Naive thymus-derived CD4-positive, alpha-beta T cell (primary cell): ENCODE measurements around the gene FNIP1. TPM values are rescaled to one million over a fixed set of nuclear protein-coding genes. Genes with fewer than 3 reads are reported as not detected.
"Not testable (repeated sequence)": the region's sequence is repeated elsewhere in the genome, so short reads cannot be mapped to it uniquely, and the experiment has no call there.

ENCODE experiments used
- ATAC-seq: fragments of 150-1000 bp; cut with Tn5 transposase; 2 replicates; pipeline ENCODE4 v1.10.0; 2021; ENCODE audit warnings: mild to moderate bottlenecking, moderate library complexity
- CTCF ChIA-PET: fragments of 350-600 bp; sonication (Branson Sonifier 250); formaldehyde crosslinking; loops from one replicate; lab custom pipeline; 2021; ENCODE audit warnings: antibody characterized with exemption; lab: Charles Lee
- POLR2A ChIA-PET: fragments of 350-600 bp; sonication (Branson Sonifier 250); formaldehyde crosslinking; loops from one replicate; lab custom pipeline; 2021; ENCODE audit warnings: antibody characterized with exemption, inconsistent platforms; lab: Charles Lee
- DNase-seq, 9 donors: peaks; one replicate each; pipeline versions ENCODE4 v3.0.0 to v3.0.0-alpha.2; 2020 to 2022; ENCODE audit warnings: mixed read lengths in 1 of 9
- H3K27ac ChIP-seq: one replicate; pipeline ENCODE4 v1.7.0; 2013; ENCODE audit warnings: mild to moderate bottlenecking, low read depth, low read length, moderate library complexity
- H3K27me3 ChIP-seq, 2 donors: one replicate each; pipeline ENCODE4 v1.7.0; 2013; ENCODE audit warnings: low read length in 2 of 2, mild to moderate bottlenecking in 2 of 2, moderate library complexity in 2 of 2; ENCODE audit not compliant: control insufficient read depth in 2 of 2, insufficient read depth in 2 of 2
- H3K36me3 ChIP-seq, 3 experiments: 1 replicate in 2 of 3; 2 replicates in 1 of 3; pipeline ENCODE4 v1.7.0; 2013; ENCODE audit warnings: low read length in 3 of 3, mild to moderate bottlenecking in 3 of 3, moderate library complexity in 1 of 3; ENCODE audit not compliant: insufficient read depth in 3 of 3, control insufficient read depth in 2 of 3
- H3K4me1 ChIP-seq, 2 donors: one replicate each; pipeline ENCODE4 v1.7.0; 2013; ENCODE audit warnings: low read length in 2 of 2, mild to moderate bottlenecking in 2 of 2, moderate library complexity in 1 of 2; ENCODE audit not compliant: control insufficient read depth in 2 of 2, insufficient read depth in 2 of 2
- H3K4me3 ChIP-seq: 2 replicates; pipeline ENCODE4 v1.7.0; 2013; ENCODE audit warnings: mild to moderate bottlenecking, low read length
- H3K9me3 ChIP-seq, 3 experiments: 1 replicate in 2 of 3; 2 replicates in 1 of 3; pipeline ENCODE4 v1.7.0; 2013; ENCODE audit warnings: low read length in 3 of 3; ENCODE audit not compliant: control insufficient read depth in 2 of 3
- H3K27ac Mint-ChIP-seq, 9 donors: one replicate each; pipeline ENCODE4 v1.8.0; 2020 to 2022; ENCODE audit warnings: mixed read lengths in 9 of 9, mild to moderate bottlenecking in 8 of 9, moderate library complexity in 5 of 9, inconsistent platforms in 2 of 9
- H3K27me3 Mint-ChIP-seq, 5 donors: one replicate each; pipeline ENCODE4 v1.8.0; 2021 to 2022; ENCODE audit warnings: mixed read lengths in 5 of 5, mild to moderate bottlenecking in 1 of 5
- H3K36me3 Mint-ChIP-seq, 5 donors: one replicate each; pipeline ENCODE4 v1.8.0; 2020 to 2022; ENCODE audit warnings: mixed read lengths in 5 of 5, mild to moderate bottlenecking in 3 of 5, inconsistent platforms in 1 of 5
- H3K4me1 Mint-ChIP-seq, 7 donors: one replicate each; pipeline ENCODE4 v1.8.0; 2020 to 2022; ENCODE audit warnings: mixed read lengths in 7 of 7, mild to moderate bottlenecking in 3 of 7, inconsistent platforms in 1 of 7
- H3K4me3 Mint-ChIP-seq, 10 donors: one replicate each; pipeline ENCODE4 v1.8.0; 2020 to 2022; ENCODE audit warnings: mild to moderate bottlenecking in 10 of 10, mixed read lengths in 10 of 10, moderate library complexity in 6 of 10, inconsistent platforms in 2 of 10
- H3K9me3 Mint-ChIP-seq, 11 donors: one replicate each; pipeline ENCODE4 v1.8.0; 2020 to 2022; ENCODE audit warnings: mixed read lengths in 11 of 11, mild to moderate bottlenecking in 4 of 11, inconsistent platforms in 1 of 11, moderate library complexity in 1 of 11
- intact Hi-C, 2 donors: fragments of 100-400 bp; cut with micrococcal nuclease; formaldehyde crosslinking; loops; one replicate each; pipeline ENCODE4 v1.15.1; 2023
- polyA plus RNA-seq, 2 donors: library from polyadenylated mRNA; unstranded; fragments of 300-500 nt; fragmentation: Illumina TruSeq; gene quantifications; one replicate each; pipeline ENCODE4 v1.2.3, GENCODE V29; 2021
- total RNA-seq, 6 experiments: library from RNA in 5 of 6; stranded (reverse) in 5 of 6; gene quantifications; 1 replicate in 5 of 6; 2 replicates in 1 of 6; pipeline ENCODE4 v1.2.3 and lab custom pipeline; 2021 to 2026

Gene FNIP1
- total and polyA plus RNA-seq, 7 experiments from 2014 or later = 8.8 to 48.5 (median 30.6) TPM

DNA sequence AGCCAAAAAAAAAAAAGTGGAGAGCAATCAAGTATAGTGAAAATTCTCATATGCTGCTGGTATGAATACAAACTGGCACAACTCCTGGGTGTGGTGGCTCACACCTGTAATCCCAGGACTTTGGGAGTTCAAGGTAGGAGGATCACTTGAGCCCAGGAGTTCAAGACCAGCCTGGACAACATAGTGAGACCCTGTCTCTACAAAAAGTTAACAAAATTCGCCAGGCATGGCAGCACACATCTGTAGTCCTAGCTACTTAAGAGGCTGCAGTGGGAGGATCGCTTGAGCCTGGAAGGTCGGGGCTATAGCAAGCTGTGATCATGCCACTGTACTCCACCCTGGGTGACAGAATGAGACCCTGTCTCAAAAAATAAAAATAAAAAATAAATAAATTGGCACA is 51.7 kb downstream of the FNIP1 start:
- Mint-ChIP-seq H3K27ac (peak overlapping the region in 1 of 9 donors; percentile 3), H3K36me3 (peaks cover 8 to 41% (median 34%) of the 10 kb centered on the region in 5 donors), H3K4me3 (no peak overlapping the region), H3K27me3 (no peaks in the 10 kb centered on the region), H3K4me1 (peaks cover 26 to 44% (median 38%) of the 10 kb centered on the region in 7 donors), H3K9me3 (peaks cover 0 to 4% (median 0%) of the 10 kb centered on the region in 11 donors)
- H3K27me3 ChIP-seq = no peaks in the 10 kb centered on the region
- peaks cover 0 to 14% (median 0%) of the 10 kb centered on the region in 3 experiments for H3K36me3 ChIP-seq
- ChIA-PET CTCF (no interaction called here), POLR2A (interaction anchor here (1.1 kb wide), 1 partner anchor 52 kb away, joined by 4 read pairs; the partner anchor contains the start of gene FNIP1)
- H3K4me1 ChIP-seq = peaks cover 10 to 11% of the 10 kb centered on the region in 2 donors
- H3K4me3 ChIP-seq = no peak overlapping the region
- intact Hi-C loops = loop anchor here in 1 of 2 donors (5.0 kb wide), 3 partner anchors 107 to 317 kb away; partner anchors contain the start of gene IL3
- no peak for ATAC-seq
- H3K27ac ChIP-seq = no peak overlapping the region
- H3K9me3 ChIP-seq = no peaks in the 10 kb centered on the region
- no peak for DNase-seq

GRCh38 chr5:131740477-131740876 is 56.3 kb downstream of the FNIP1 start:
- no peak overlapping the region for H3K27ac Mint-ChIP-seq

DNA sequence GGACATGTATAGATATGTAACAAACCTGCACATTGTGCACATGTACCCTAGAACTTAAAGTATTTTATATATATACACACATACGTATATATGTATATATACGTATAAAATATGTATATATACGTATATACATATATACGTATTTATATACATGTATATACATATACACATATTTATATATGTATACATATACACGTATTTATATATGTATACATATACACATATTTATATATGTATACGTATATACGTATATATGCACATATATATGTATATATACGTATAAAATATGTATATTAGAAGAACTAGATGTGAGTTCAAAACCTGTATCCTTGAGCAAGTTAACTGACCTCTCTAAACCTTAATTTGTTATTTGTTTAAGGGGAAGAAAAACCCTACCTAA is 61.4 kb downstream of the FNIP1 start:
- Histone ChIP-seq H3K27ac (no peak overlapping the region), H3K4me3 (no peak overlapping the region), H3K27me3 (no peaks in the 10 kb centered on the region), H3K4me1 (no peaks in the 10 kb centered on the region), H3K36me3 (no peaks in the 10 kb centered on the region), H3K9me3 (no peaks in the 10 kb centered on the region)
- no peak overlapping the region for H3K4me3 Mint-ChIP-seq
- H3K36me3 Mint-ChIP-seq = peaks cover 0 to 60% (median 44%) of the 10 kb centered on the region in 5 donors
- no peak overlapping the region for H3K27ac Mint-ChIP-seq
- H3K27me3 Mint-ChIP-seq = no peaks in the 10 kb centered on the region
- ChIA-PET CTCF (no interaction called here), POLR2A (no interaction called here)
- intact Hi-C loops = no loop called here
- ATAC-seq (no peak), DNase-seq (no peak)
- peaks cover 0 to 14% (median 0%) of the 10 kb centered on the region in 11 donors for H3K9me3 Mint-ChIP-seq
- peaks cover 0 to 5% (median 0%) of the 10 kb centered on the region in 7 donors for H3K4me1 Mint-ChIP-seq

More at GRCh38 chr5:131740477-131740876, 56.3 kb downstream of the FNIP1 start:
- H3K27me3 Mint-ChIP-seq = no peaks in the 10 kb centered on the region
- H3K9me3 ChIP-seq = no peaks in the 10 kb centered on the region
- no peaks in the 10 kb centered on the region for H3K27me3 ChIP-seq
- intact Hi-C loops = no loop called here
- ATAC-seq (no peak), DNase-seq (no peak)
- ChIA-PET POLR2A (no interaction called here), CTCF (no interaction called here)
- peaks cover 0 to 4% (median 0%) of the 10 kb centered on the region in 11 donors for H3K9me3 Mint-ChIP-seq
- H3K36me3 Mint-ChIP-seq = peaks cover 8 to 68% (median 50%) of the 10 kb centered on the region in 5 donors
- no peak overlapping the region for H3K4me3 Mint-ChIP-seq
- H3K4me1 ChIP-seq = no peaks in the 10 kb centered on the region
- peaks cover 0 to 11% (median 5%) of the 10 kb centered on the region in 7 donors for H3K4me1 Mint-ChIP-seq
- H3K4me3 ChIP-seq = no peak overlapping the region
- peaks cover 0 to 14% (median 0%) of the 10 kb centered on the region in 3 experiments for H3K36me3 ChIP-seq
- no peak overlapping the region for H3K27ac ChIP-seq

DNA sequence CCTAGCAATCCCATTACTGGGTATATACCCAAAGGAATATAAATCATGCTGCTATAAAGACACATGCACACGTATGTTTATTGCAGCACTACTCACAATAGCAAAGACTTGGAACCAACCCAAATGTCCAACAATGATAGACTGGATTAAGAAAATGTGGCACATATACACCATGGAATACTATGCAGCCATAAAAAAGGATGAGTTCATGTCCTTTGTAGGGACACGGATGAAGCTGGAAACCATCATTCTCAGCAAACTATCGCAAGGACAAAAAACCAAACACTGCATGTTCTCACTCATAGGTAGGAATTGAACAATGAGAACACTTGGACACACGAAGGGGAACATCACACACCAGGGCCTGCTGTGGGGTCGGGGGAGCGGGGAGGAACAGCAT is 61.9 kb downstream of the FNIP1 start:
- H3K4me3 ChIP-seq, H3K27me3 Mint-ChIP-seq, ATAC-seq, H3K36me3 ChIP-seq, H3K9me3 ChIP-seq, H3K27ac Mint-ChIP-seq, POLR2A ChIA-PET, CTCF ChIA-PET, DNase-seq, H3K27me3 ChIP-seq, H3K27ac ChIP-seq, intact Hi-C loops, H3K4me3 Mint-ChIP-seq, H3K4me1 Mint-ChIP-seq, H3K4me1 ChIP-seq: not testable (repeated sequence)
- peaks cover 0 to 14% (median 0%) of the 10 kb centered on the region in 11 donors for H3K9me3 Mint-ChIP-seq
- H3K36me3 Mint-ChIP-seq = peaks cover 0 to 60% (median 41%) of the 10 kb centered on the region in 5 donors

DNA sequence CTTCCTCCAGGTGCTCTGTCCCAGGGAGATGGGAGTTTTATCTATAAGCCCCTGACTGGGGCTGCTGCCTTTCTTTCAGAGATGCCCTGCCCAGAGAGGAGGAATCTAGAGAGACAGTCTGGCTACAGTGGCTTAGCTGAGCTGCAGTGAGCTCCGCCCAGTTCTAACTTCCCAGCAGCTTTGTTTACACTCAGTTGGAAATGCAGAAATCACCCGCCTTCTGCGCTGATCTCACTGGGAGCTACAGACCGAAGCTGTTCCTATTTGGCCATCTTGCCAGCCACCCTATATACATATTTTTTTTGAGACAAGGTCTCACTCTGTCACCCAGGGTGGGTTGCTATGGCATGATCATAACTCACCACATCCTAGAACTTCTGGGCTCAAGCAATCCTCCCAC is 67.5 kb downstream of the FNIP1 start:
- H3K4me1 ChIP-seq, intact Hi-C loops, DNase-seq, POLR2A ChIA-PET, H3K9me3 ChIP-seq, H3K27me3 ChIP-seq, H3K4me3 ChIP-seq, ATAC-seq, H3K27ac Mint-ChIP-seq, CTCF ChIA-PET, H3K27me3 Mint-ChIP-seq, H3K27ac ChIP-seq, H3K4me3 Mint-ChIP-seq: not testable (repeated sequence)
- peaks cover 20 to 74% (median 53%) of the 10 kb centered on the region in 5 donors for H3K36me3 Mint-ChIP-seq
- H3K9me3 Mint-ChIP-seq = peaks cover 0 to 37% (median 7%) of the 10 kb centered on the region in 11 donors
- peaks cover 0 to 18% (median 5%) of the 10 kb centered on the region in 7 donors for H3K4me1 Mint-ChIP-seq
- H3K36me3 ChIP-seq = peaks cover 0 to 15% (median 0%) of the 10 kb centered on the region in 3 experiments

GRCh38 chr5:131724089-131724488 is 72.7 kb downstream of the FNIP1 start:
- H3K36me3 ChIP-seq, H3K4me3 ChIP-seq, CTCF ChIA-PET, intact Hi-C loops, H3K27ac ChIP-seq, ATAC-seq, DNase-seq, H3K4me1 ChIP-seq, H3K27me3 Mint-ChIP-seq, H3K9me3 ChIP-seq, H3K4me3 Mint-ChIP-seq, H3K27ac Mint-ChIP-seq, H3K27me3 ChIP-seq: not testable (repeated sequence)
- Mint-ChIP-seq H3K36me3 (peaks cover 20 to 68% (median 65%) of the 10 kb centered on the region in 5 donors), H3K4me1 (peaks cover 5 to 18% (median 13%) of the 10 kb centered on the region in 7 donors), H3K9me3 (peaks cover 0 to 39% (median 10%) of the 10 kb centered on the region in 11 donors)
- POLR2A ChIA-PET = interaction anchor here (0.9 kb wide), 1 partner anchor 65 kb away, joined by 4 read pairs; no protein-coding TSS in a partner anchor

DNA sequence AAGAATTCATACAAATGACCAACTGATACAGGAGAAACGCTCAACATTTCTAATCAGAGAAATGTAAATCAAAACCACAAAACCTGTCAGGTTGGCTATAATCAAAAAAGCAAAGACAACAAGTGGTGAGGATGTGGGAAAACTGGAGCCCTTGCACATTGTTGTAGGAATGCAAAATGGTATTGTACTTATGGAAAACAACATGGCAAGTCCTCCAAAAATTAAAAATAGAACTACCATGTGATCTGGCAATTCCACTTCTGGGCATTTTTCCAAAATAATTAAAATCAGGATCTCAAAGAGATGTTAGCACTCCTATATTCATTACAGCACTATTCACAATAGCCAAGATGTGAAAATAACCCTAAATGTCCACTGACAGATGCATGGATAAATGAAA is 76.1 kb downstream of the FNIP1 start:
- ATAC-seq = no peak
- H3K9me3 Mint-ChIP-seq = peaks cover 0 to 14% (median 2%) of the 10 kb centered on the region in 11 donors

More for the DNA sequence above, 76.1 kb downstream of the FNIP1 start:
- no peak overlapping the region for H3K27ac ChIP-seq
- Mint-ChIP-seq H3K4me1 (peaks cover 0 to 20% (median 11%) of the 10 kb centered on the region in 7 donors), H3K27ac (no peak overlapping the region), H3K36me3 (peaks cover 9 to 65% (median 50%) of the 10 kb centered on the region in 5 donors), H3K4me3 (no peak overlapping the region), H3K27me3 (no peaks in the 10 kb centered on the region)
- H3K4me1 ChIP-seq = no peaks in the 10 kb centered on the region
- no peaks in the 10 kb centered on the region for H3K9me3 ChIP-seq
- intact Hi-C loops = no loop called here
- peaks cover 0 to 14% (median 5%) of the 10 kb centered on the region in 3 experiments for H3K36me3 ChIP-seq
- CTCF ChIA-PET = no interaction called here
- DNase-seq = no peak
- H3K4me3 ChIP-seq = no peak overlapping the region
- POLR2A ChIA-PET = interaction anchor here (0.5 kb wide), 1 partner anchor 79 kb away, joined by 3 read pairs; no protein-coding TSS in a partner anchor
- H3K27me3 ChIP-seq = no peaks in the 10 kb centered on the region
